ENCODE measurements around the gene PRDM8.
A peak's percentile ranks its signal among the peaks of the same experiment; 100 is the strongest.
"Not testable (repeated sequence)": the region's sequence is repeated elsewhere in the genome, so short reads cannot be mapped to it uniquely, and the experiment has no call there.

PRDM8 gene

DNA sequence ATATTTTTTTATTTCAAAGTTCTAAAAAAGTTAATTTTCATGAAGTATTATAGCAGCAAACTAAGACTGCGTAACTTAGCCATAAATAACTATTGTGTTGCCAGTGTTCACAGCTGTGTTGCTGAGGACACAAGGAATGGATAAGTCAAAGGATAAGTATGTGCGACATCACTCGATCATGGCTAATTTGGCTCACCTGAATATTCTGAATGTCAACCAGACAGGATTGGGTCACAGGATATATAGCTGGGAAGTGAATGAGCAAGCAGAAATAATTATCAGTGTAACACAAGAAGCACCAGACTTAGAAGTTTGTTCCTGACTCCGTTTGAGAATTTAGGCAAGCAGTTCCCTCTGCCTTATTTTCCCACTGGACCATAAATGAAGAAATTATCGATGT lies 33.9 kb downstream of the PRDM8 start:
- no peak for DNase-seq

DNA sequence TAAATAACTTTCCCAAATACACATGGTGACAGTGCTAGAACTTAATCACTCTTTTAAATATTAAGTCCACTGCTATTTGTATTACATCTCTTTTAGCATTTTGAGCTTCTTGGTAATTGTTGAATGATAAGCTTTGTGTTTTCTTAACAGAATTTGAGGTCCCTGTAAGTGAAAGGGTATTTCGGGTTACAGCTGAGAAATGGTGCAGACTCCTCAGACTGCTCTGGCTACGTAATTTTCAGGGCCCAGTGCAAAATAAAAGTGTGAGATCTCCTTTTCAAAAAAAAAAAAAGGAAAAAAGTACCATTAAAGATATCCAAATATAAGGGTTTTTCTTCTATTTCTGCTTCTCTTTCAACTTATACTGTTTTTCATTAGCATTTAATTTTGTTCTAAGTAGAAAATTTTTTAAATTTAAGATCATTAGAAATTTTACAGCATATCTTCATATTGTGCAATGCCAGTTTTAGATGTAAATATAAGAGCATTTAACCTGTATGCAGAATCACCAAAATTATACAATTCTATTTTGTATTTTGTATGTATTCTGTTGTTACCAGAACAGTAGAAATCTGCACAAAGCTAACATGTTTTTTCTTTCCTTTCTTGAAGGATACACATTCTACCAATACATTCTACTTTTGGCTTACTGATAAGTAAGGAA lies 35.5 kb downstream of the PRDM8 start:
- DNase-seq = no peak

DNA sequence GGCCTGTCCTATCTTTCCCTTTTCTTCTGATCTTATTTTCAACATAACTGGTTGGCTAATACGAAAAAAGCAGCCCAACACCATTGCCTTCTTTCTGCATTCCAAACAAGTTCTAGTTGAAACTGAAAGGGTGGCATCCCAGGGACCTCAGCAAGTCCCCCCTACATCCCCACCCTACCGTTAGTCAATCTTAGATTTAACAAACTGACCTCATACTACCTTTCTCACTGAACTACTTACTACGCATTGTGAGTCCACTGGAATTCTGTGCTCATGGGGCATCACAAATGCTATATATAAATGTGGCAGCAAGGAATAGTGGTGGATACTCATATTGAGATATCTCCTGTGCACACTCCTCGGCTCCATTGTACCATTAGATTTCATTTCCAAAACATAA lies 36.1 kb downstream of the PRDM8 start:
- DNase-seq = no peak

DNA sequence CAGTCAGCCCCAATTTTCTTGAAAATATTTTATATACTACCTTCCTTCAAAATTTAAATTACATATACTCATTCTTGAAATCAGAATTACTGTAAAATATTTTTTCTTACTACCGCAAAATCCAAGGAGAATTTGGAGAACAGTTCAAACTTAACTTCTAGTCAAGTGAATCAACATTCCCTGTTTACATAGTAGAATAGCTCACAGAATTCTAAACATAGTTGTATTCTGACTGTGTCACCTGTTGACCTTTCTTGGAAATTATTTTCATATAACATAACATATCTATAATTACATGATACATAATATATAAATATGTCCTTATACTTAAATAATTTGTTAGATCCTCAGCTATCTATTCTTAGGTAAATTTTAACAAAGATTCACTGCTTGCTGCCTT lies 38.1 kb downstream of the PRDM8 start:
- no peak for DNase-seq

DNA sequence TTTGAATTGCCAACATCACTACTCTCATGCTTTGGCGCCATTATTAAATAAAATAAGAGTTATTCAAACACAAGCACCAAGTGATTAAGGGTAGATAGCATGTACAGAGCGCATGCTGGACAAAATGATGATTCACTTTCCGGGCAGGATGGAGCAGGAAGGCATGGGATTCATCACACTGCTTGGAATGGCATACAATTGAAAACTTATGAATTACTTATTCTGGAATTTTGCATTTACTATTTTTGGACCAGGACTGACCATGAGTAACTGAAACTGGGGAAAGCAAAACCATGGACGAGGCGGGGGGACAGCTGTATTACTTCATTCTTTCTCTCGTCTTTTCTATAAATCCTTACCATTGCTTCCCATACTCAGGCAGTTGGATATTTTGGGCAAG lies 40.7 kb downstream of the PRDM8 start:
- DNase-seq = no peak

DNA sequence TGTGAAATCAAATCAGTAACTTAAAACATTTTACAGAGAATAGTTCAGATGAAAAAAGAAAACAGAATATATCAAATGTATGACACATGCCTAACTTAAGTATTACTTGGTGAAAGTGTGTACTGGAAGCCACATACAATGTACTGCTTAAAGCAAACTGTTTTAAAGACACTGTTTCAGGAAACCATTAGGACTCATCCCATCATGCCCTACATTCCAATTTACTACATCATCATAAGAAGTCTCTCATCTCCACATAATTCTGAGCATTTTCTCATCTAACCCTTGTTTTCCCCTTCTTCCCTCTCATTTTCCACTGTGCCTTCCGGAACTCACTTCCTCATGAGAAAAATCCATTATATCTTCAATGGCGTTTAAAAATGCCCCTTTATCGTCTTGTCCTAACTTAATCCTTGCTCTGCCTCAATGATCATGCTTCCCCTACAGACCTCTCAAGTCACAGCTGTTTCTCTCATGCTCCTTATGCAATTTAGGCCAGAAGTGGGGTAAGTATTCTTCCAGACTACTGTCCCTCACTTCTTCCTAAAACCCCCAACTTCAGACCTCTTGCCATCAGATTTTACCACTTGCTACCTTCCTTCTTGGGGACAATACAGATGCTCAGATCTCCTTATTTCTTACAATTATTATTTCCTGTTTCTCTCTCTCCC lies 42.3 kb downstream of the PRDM8 start:
- no peak for DNase-seq

DNA sequence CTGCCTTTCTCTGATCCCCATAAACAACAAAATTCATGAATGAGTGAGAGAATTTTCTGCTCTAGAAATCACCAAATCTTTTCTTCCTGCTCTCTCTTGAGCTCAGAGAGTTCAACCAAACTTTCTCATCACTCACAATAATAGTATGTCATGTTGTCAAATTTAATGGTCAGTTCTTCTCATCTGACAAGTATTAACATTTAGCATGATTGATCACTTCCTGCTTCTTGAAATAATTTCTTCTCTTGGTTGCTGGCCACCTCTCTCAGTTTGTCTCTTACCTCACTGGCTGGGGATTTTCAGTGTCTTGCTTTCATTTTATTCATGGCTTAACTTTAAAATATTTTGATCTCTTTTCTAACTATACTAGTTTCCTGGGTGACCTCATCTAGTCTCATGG lies 43.7 kb downstream of the PRDM8 start:
- no peak for DNase-seq

DNA sequence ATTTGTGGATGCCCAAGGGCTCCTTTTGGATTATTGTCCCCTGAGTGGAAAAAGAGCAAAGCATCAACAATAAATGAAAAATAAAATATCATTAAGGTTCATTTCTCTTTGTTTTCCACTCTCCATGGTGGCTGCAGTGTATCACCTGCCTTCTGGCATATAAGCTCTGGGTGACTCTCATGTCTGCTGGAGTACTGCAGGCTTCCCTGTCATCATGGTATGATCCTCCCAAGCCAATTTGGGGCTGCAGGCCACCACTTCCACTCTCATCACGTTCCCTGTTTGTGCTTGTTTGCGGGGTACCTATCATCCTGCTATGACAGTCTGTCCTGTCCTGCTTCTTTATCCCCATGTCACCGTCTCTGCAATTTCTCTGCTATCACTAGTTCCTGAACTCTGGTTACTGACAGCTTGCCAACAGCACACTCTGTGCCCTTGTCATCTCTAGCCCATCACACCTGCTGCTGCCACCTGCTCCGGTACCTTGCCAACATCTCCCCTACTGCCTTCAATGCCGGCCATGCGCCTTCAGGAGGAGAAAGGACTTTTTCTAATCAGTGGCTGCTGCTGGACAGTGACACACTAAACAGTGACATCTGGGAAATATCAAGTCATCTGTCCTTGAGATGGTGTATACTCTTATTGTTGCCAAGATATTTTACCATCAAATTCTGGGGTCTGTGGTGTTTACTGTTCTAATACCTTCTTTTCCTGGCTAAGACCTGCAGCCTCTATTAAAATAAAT lies 46.1 kb downstream of the PRDM8 start:
- DNase-seq = peak; percentile 42

DNA sequence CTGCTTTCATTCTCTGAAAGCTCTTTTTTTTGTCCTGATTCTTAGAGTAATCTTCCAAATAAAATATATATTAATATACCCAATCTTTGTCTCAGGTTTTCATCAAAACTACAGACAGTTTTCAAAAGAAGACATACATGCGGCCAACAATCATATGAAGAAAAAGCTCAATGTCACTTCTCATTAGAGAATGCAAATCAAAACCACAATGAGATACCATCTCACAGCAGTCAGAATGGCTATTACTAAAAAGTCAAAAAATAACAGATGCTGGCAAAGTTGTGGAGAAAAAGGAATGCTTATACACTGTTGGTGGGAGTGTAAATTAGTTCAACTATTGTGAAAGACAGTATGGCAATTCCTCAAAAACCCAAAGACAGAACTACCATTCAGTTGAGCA lies 50.2 kb downstream of the PRDM8 start:
- DNase-seq = not testable (repeated sequence)

DNA sequence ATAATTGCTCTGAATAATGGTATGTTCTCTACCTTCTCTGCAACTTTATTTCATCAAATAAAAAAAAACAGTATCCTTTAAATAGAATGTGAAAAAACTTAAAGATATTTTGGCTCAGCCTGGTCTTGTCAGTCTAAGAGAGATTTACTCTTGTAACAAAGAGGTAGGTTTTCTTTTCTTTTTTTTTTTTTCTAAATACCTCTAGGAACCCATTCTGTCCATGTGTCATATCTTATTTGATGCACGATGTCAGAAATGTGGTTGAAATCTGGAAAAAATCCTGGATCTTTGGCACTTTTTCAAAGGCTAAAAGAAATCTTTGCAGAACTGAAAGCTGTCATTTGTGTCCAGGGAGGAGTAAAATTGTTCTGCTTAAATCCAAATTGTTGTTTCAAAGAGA lies 51.8 kb downstream of the PRDM8 start:
- DNase-seq = no peak

DNA sequence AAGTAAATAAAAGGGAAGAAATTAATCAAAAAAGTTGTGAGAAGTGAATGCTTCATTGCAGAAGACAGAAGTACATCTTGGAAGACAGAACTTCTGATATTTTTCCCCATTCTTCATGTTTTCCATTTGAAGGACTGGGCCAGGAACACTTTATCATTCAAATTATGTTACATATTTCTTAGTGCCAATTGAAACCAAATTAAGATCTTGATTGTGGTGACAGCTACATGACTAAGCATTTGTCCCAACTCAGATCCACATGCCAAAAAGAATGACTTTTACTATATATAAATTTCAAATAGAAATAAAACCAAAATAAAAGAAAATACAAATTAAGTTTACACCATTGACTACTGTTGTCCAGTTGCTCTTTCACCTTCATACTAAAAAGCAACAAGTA lies 55.1 kb downstream of the PRDM8 start:
- no peak for DNase-seq

DNA sequence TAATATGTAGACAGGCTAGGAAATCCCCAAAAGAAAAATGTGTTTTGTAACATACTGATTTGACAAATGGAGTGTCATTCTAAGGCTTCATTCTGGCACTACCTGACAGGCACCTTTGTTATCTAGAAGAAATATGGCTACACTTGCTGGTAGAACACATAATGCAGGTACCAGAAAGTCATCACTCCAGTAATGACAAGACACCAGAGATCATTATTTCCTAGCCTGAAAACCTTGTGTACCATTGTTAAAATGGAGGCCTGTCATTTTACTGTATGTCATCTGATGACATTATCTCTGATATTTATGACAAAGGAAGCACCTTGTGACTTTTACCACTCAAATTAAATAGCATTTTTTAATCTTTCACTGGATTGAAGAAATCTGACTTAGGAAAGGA lies 55.6 kb downstream of the PRDM8 start:
- DNase-seq = no peak

DNA sequence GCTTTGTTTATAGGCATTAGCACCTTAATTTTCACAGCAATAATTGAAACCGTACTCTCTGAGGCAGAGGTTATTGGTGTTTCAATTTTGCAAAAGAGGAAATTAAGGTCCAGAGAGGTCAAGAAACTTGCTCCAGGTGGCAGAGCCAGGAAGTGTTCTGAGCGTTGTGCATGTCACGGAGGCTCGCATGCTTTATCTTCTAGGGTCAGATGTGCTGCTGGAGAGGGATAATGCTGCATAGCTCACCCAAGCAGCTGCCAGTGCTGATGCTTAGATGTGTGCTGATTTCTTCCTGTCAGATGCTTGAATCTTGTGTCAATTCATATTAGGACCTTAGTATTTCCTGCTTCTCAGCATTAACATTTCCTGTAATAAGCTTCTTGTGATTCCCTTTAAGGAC lies 56.2 kb downstream of the PRDM8 start:
- no peak for DNase-seq

All from NCI-H774 (cell line).